ENCODE measurements around the gene IRGQ. TPM values are rescaled to one million over a fixed set of nuclear protein-coding genes. Genes with fewer than 3 reads are reported as not detected.
A peak's percentile ranks its signal among the peaks of the same experiment; 100 is the strongest.

IRGQ gene
- total RNA-seq, 1 experiment from 2014 or later = 38.1 TPM

- no peaks in the 10 kb centered on the region for H3K9me3 Mint-ChIP-seq
- no peak for TF ChIP-seq SMAD4 (CRISPR knock-in tag; IDR thresholded peaks at IDR 0.05)
- TF ChIP-seq IRF2 (CRISPR knock-in tag; IDR thresholded peaks at IDR 0.05; ENCODE audit: borderline replicate concordance, low read depth) = no peak
- TF ChIP-seq STAT6 (CRISPR knock-in tag; conservative IDR thresholded peaks at IDR 0.05; ENCODE audit: low read depth) = no peak
- TF ChIP-seq CREM (CRISPR knock-in tag; IDR thresholded peaks at IDR 0.05) = no peak
- no peak for TF ChIP-seq ARID4B (CRISPR knock-in tag; IDR thresholded peaks at IDR 0.05; ENCODE audit: borderline replicate concordance)
- no peak for TF ChIP-seq GRHL2 (CRISPR knock-in tag; IDR thresholded peaks at IDR 0.05; ENCODE audit: insufficient replicate concordance, severe bottlenecking)
- TF ChIP-seq ZNF317 (CRISPR knock-in tag; IDR thresholded peaks at IDR 0.05; ENCODE audit: borderline replicate concordance, low read depth) = no peak
- TF ChIP-seq ZNF671 (CRISPR knock-in tag; IDR thresholded peaks at IDR 0.05) = no peak
- TF ChIP-seq NFE2L1 (CRISPR knock-in tag; IDR thresholded peaks at IDR 0.05) = no peak
- TF ChIP-seq ZNF138 (CRISPR knock-in tag; conservative IDR thresholded peaks at IDR 0.05) = no peak
- no peak for TF ChIP-seq ZMAT4 (CRISPR knock-in tag; IDR thresholded peaks at IDR 0.05)
- TF ChIP-seq ETV6 (CRISPR knock-in tag; IDR thresholded peaks at IDR 0.05) = no peak
- peak overlapping the region; percentile 78 for H3K4me3 Mint-ChIP-seq
- DNase-seq (ENCODE audit: low spot score) (no peak), ATAC-seq (no peak)
- no peaks in the 10 kb centered on the region for H3K36me3 Mint-ChIP-seq
- no peak overlapping the region for H3K27ac Mint-ChIP-seq
- H3K4me1 Mint-ChIP-seq = peaks cover 23% of the 10 kb centered on the region
- ChIA-PET POLR2A (no interaction called here), CTCF (no interaction called here)
- H3K27me3 Mint-ChIP-seq (ENCODE audit: low read depth) = peaks cover 77% of the 10 kb centered on the region
Measured at GRCh38 chr19:43638995-43639518, 43.1 kb upstream of the IRGQ start.

- peaks cover 23% of the 10 kb centered on the region for H3K4me1 Mint-ChIP-seq
- H3K9me3 Mint-ChIP-seq = no peaks in the 10 kb centered on the region
- DNase-seq (ENCODE audit: low spot score) (no peak), ATAC-seq (no peak)
- ChIA-PET CTCF (no interaction called here), POLR2A (no interaction called here)
- H3K27ac Mint-ChIP-seq = no peak overlapping the region
- no peaks in the 10 kb centered on the region for H3K36me3 Mint-ChIP-seq
- H3K4me3 Mint-ChIP-seq = peak overlapping the region; percentile 78
- H3K27me3 Mint-ChIP-seq (ENCODE audit: low read depth) = peaks cover 72% of the 10 kb centered on the region
- TF ChIP-seq GRHL2 (CRISPR knock-in tag; IDR thresholded peaks at IDR 0.05; ENCODE audit: insufficient replicate concordance, severe bottlenecking) (no peak), ZSCAN18 (CRISPR knock-in tag; IDR thresholded peaks at IDR 0.05) (no peak), TEAD4 (CRISPR knock-in tag; IDR thresholded peaks at IDR 0.05) (no peak), HMGXB4 (CRISPR knock-in tag; IDR thresholded peaks at IDR 0.05) (no peak), PREB (CRISPR knock-in tag; IDR thresholded peaks at IDR 0.05; ENCODE audit: borderline replicate concordance) (no peak), FOXP1 (CRISPR knock-in tag; IDR thresholded peaks at IDR 0.05; ENCODE audit: borderline replicate concordance) (no peak), ATF2 (CRISPR knock-in tag; IDR thresholded peaks at IDR 0.05; ENCODE audit: borderline replicate concordance, low read depth) (no peak), MLX (CRISPR knock-in tag; IDR thresholded peaks at IDR 0.05) (no peak)
Measured at GRCh38 chr19:43638214-43638994, 42.5 kb upstream of the IRGQ start.

All from WTC11 (cell line).